ENCODE data around the gene IMPACT. TPM values are rescaled to one million over a fixed set of nuclear protein-coding genes. Genes with fewer than 3 reads are reported as not detected.

IMPACT gene
- total RNA-seq, 2 donors from 2014 or later: 44.0 to 59.2 TPM

- no peak for DNase-seq
- Mint-ChIP-seq H3K27me3 (ENCODE audit: insufficient read depth) (no peaks in the 10 kb centered on the region), H3K4me1 (no peaks in the 10 kb centered on the region), H3K27ac (no peak overlapping the region), H3K9me3 (no peaks in the 10 kb centered on the region), H3K4me3 (no peak overlapping the region), H3K36me3 (ENCODE audit: low read depth) (no peaks in the 10 kb centered on the region)
- WGBS, 2 experiments (ENCODE audit: insufficient coverage in 1 of 2, insufficient read length in 1 of 2): 70 to 76% methylated on average over 2 to 4 of the region's 5 CpGs
- no peak overlapping the region for H3K9ac ChIP-seq (ENCODE audit: extremely low read depth, low read length, poor library complexity, severe bottlenecking)
- H3K27me3 ChIP-seq (ENCODE audit: control insufficient read depth, insufficient read depth, low read length, poor library complexity, severe bottlenecking): no peaks in the 10 kb centered on the region
- H3K9me3 ChIP-seq (ENCODE audit: control insufficient read depth, low read length): no peaks in the 10 kb centered on the region
- no peaks in the 10 kb centered on the region for H3K36me3 ChIP-seq (ENCODE audit: control insufficient read depth, insufficient read depth, low read length)
- no peak overlapping the region for H3K4me3 ChIP-seq (ENCODE audit: low read length)
- H3K4me1 ChIP-seq (ENCODE audit: control insufficient read depth, insufficient read depth, low read length): no peaks in the 10 kb centered on the region
- no peak for TF ChIP-seq CTCF (conservative IDR thresholded peaks at IDR 0.05)
- H3K27ac ChIP-seq (ENCODE audit: low read depth, low read length): peak overlapping the region; percentile 62
These were observed 36.6 kb downstream of the IMPACT start for GRCh38 chr18:24462838-24463775.

GRCh38 chr18:24465486-24465885 is 39.0 kb downstream of the IMPACT start:
- no peaks in the 10 kb centered on the region for H3K27me3 Mint-ChIP-seq (ENCODE audit: insufficient read depth)
- Histone ChIP-seq H3K4me3 (ENCODE audit: low read length) (no peak overlapping the region), H3K27me3 (ENCODE audit: control insufficient read depth, insufficient read depth, low read length, poor library complexity, severe bottlenecking) (no peaks in the 10 kb centered on the region), H3K4me1 (ENCODE audit: control insufficient read depth, insufficient read depth, low read length) (no peaks in the 10 kb centered on the region), H3K36me3 (ENCODE audit: control insufficient read depth, insufficient read depth, low read length) (no peaks in the 10 kb centered on the region), H3K27ac (ENCODE audit: low read depth, low read length) (no peak overlapping the region), H3K9me3 (ENCODE audit: control insufficient read depth, low read length) (no peaks in the 10 kb centered on the region), H3K9ac (ENCODE audit: extremely low read depth, low read length, poor library complexity, severe bottlenecking) (no peak overlapping the region)
- no peaks in the 10 kb centered on the region for H3K4me1 Mint-ChIP-seq
- no peaks in the 10 kb centered on the region for H3K9me3 Mint-ChIP-seq
- H3K36me3 Mint-ChIP-seq (ENCODE audit: low read depth): no peaks in the 10 kb centered on the region
- no peak for DNase-seq
- no peak overlapping the region for H3K27ac Mint-ChIP-seq
- no peak for TF ChIP-seq CTCF (conservative IDR thresholded peaks at IDR 0.05)
- WGBS, 2 experiments (ENCODE audit: insufficient coverage in 1 of 2, insufficient read length in 1 of 2): 93 to 97% methylated on average over 6 to 7 of the region's 7 CpGs
- no peak overlapping the region for H3K4me3 Mint-ChIP-seq

GRCh38 chr18:24466771-24467170 is 40.3 kb downstream of the IMPACT start:
- Mint-ChIP-seq H3K4me3 (no peak overlapping the region), H3K27me3 (ENCODE audit: insufficient read depth) (no peaks in the 10 kb centered on the region), H3K4me1 (no peaks in the 10 kb centered on the region), H3K9me3 (no peaks in the 10 kb centered on the region), H3K27ac (no peak overlapping the region), H3K36me3 (ENCODE audit: low read depth) (no peaks in the 10 kb centered on the region)
- no peaks in the 10 kb centered on the region for H3K9me3 ChIP-seq (ENCODE audit: control insufficient read depth, low read length)
- no peak for TF ChIP-seq CTCF (conservative IDR thresholded peaks at IDR 0.05)
- H3K9ac ChIP-seq (ENCODE audit: extremely low read depth, low read length, poor library complexity, severe bottlenecking): no peak overlapping the region
- no peak for DNase-seq
- no peaks in the 10 kb centered on the region for H3K4me1 ChIP-seq (ENCODE audit: control insufficient read depth, insufficient read depth, low read length)
- 91 to 100% methylated on average over 2 of the region's 2 CpGs for WGBS, 2 experiments (ENCODE audit: insufficient coverage in 1 of 2, insufficient read length in 1 of 2)
- no peak overlapping the region for H3K27ac ChIP-seq (ENCODE audit: low read depth, low read length)
- H3K36me3 ChIP-seq (ENCODE audit: control insufficient read depth, insufficient read depth, low read length): no peaks in the 10 kb centered on the region
- H3K4me3 ChIP-seq (ENCODE audit: low read length): no peak overlapping the region
- H3K27me3 ChIP-seq (ENCODE audit: control insufficient read depth, insufficient read depth, low read length, poor library complexity, severe bottlenecking): no peaks in the 10 kb centered on the region
